ENCODE data around the gene ACYP1.

GRCh38 chr14:75016815-75017214, 47.0 kb downstream of the ACYP1 start:
- TF ChIP-seq GABPA (tag; conservative IDR thresholded peaks at IDR 0.05; ENCODE audit: low read depth): no peak
- no peak for TF ChIP-seq MNT (conservative IDR thresholded peaks at IDR 0.05)
- TF ChIP-seq U2AF1 (optimal IDR thresholded peaks at IDR 0.05; ENCODE audit: low read depth, low read length): no peak
- TF ChIP-seq ZC3H11A (IDR thresholded peaks at IDR 0.05; ENCODE audit: low read depth, low read length): no peak
- TF ChIP-seq ZNF384 (IDR thresholded peaks at IDR 0.05; ENCODE audit: low read depth, low read length): no peak
- TF ChIP-seq ZNF133 (CRISPR knock-in tag; IDR thresholded peaks at IDR 0.05): no peak
